HepG2 (cell line): ENCODE data around the gene KHNYN. TPM values are rescaled to one million over a fixed set of nuclear protein-coding genes. Genes with fewer than 3 reads are reported as not detected.

Experiments used
- CBX1 ChIP-seq: IDR thresholded peaks from one replicate; pipeline ENCODE4 v1.6.1; 2016; ENCODE audit warnings: antibody characterized with exemption, low read depth
- EP300 ChIP-seq, 3 experiments: sonication (generic) in 1 of 3; formaldehyde crosslinking in 1 of 3; IDR thresholded peaks; 2 replicates each; pipeline versions ENCODE4 v1.5.1 to v1.6.1; 2011 to 2020; ENCODE audit warnings: low read depth in 2 of 3, low read length in 2 of 3, borderline replicate concordance in 1 of 3, improper control_type of control experiment in 1 of 3, mild to moderate bottlenecking in 1 of 3, missing genetic modification reagents in 1 of 3, moderate library complexity in 1 of 3
- GABPB1 ChIP-seq: IDR thresholded peaks from 2 replicates; pipeline ENCODE4 v1.6.1; 2016; ENCODE audit warnings: mild to moderate bottlenecking, missing genetic modification reagents, moderate library complexity, missing compliant biosample characterization
- MAZ ChIP-seq, 2 experiments: sonication (generic) in 1 of 2; formaldehyde crosslinking in 1 of 2; IDR thresholded peaks; 2 replicates each; pipeline versions ENCODE4 v1.5.0 to v1.6.1; 2012 to 2020; ENCODE audit warnings: low read depth in 2 of 2, mild to moderate bottlenecking in 2 of 2, borderline replicate concordance in 1 of 2, improper control_type of control experiment in 1 of 2, low read length in 1 of 2, missing genetic modification reagents in 1 of 2, moderate library complexity in 1 of 2
- NRL ChIP-seq: sonication (generic); formaldehyde crosslinking; IDR thresholded peaks from 2 replicates; pipeline ENCODE4 v1.5.0; 2020; ENCODE audit warnings: missing genetic modification reagents, mild to moderate bottlenecking, moderate library complexity, borderline replicate concordance
- POGZ ChIP-seq: sonication (generic); formaldehyde crosslinking; IDR thresholded peaks from 2 replicates; pipeline ENCODE4 v1.4.0; 2020; ENCODE audit warnings: mild to moderate bottlenecking, missing genetic modification reagents
- ZBTB38 ChIP-seq: sonication (generic); formaldehyde crosslinking; IDR thresholded peaks from 2 replicates; pipeline ENCODE4 v1.5.1; 2020; ENCODE audit warnings: mild to moderate bottlenecking, missing genetic modification reagents
- ZNF501 ChIP-seq: sonication (generic); formaldehyde crosslinking; IDR thresholded peaks from 2 replicates; pipeline ENCODE4 v1.5.1; 2020; ENCODE audit warnings: mild to moderate bottlenecking, moderate library complexity, missing genetic modification reagents
- ZNF572 ChIP-seq: sonication (generic); formaldehyde crosslinking; IDR thresholded peaks from 2 replicates; pipeline ENCODE4 v1.5.1; 2020; ENCODE audit warnings: mild to moderate bottlenecking, missing genetic modification reagents
- ZNF644 ChIP-seq: IDR thresholded peaks from 2 replicates; pipeline ENCODE4 v1.6.1; 2016; ENCODE audit warnings: low read depth
- ZNF891 ChIP-seq: sonication (generic); formaldehyde crosslinking; IDR thresholded peaks from 2 replicates; pipeline ENCODE4 v1.5.0; 2020; ENCODE audit warnings: mild to moderate bottlenecking, missing genetic modification reagents
- polyA plus RNA-seq, 8 experiments: library from polyadenylated mRNA; depleted of rRNA in 3 of 8; stranded (reverse) in 7 of 8; unstranded in 1 of 8; fragments of >200 nt; fragmentation: Illumina TruSeq in 4 of 8; extraction: Trizol in 4 of 8; gene quantifications; 2 replicates each; pipeline versions ENCODE4 v1.2.1 to v1.2.3, GENCODE V29; 2011 to 2016; ENCODE audit warnings: low read depth in 4 of 8, missing spikeins in 1 of 8, mixed read lengths in 1 of 8; ENCODE audit not compliant: insufficient read depth in 1 of 8
- total RNA-seq, 5 experiments: library from RNA; depleted of rRNA; stranded (reverse); fragments of >200 nt; fragmentation: Illumina TruSeq; extraction: Trizol; gene quantifications; 2 replicates each; pipeline ENCODE4 v1.2.3, GENCODE V29; 2016; ENCODE audit warnings: low read depth in 1 of 5
- TF ChIP-seq, protein P1 (sequence below): sonication (generic); formaldehyde crosslinking; IDR thresholded peaks from 2 replicates; pipeline ENCODE4 v1.5.1; 2020; ENCODE audit warnings: mild to moderate bottlenecking, missing genetic modification reagents
- TF ChIP-seq, protein P2 (sequence below): sonication (generic); formaldehyde crosslinking; IDR thresholded peaks from 2 replicates; pipeline ENCODE4 v1.5.0; 2020; ENCODE audit warnings: missing genetic modification reagents
- TF ChIP-seq, protein P3 (sequence below): sonication (generic); formaldehyde crosslinking; IDR thresholded peaks from 2 replicates; pipeline ENCODE4 v1.4.0; 2020; ENCODE audit warnings: missing genetic modification reagents
- TF ChIP-seq, protein P4 (sequence below): sonication (generic); formaldehyde crosslinking; IDR thresholded peaks from 2 replicates; pipeline ENCODE4 v1.4.0; 2020; ENCODE audit warnings: missing genetic modification reagents
- TF ChIP-seq, protein P5 (sequence below): sonication (generic); formaldehyde crosslinking; IDR thresholded peaks from 2 replicates; pipeline ENCODE4 v1.4.0; 2020; ENCODE audit warnings: missing genetic modification reagents; ENCODE audit errors: not compliant biosample characterization

Gene KHNYN
- total and polyA plus RNA-seq, 2 of the 13 experiments (the other 11 are each of a cell fraction or from before 2014, with no cell fraction given): 52.8 to 75.7 TPM

DNA sequence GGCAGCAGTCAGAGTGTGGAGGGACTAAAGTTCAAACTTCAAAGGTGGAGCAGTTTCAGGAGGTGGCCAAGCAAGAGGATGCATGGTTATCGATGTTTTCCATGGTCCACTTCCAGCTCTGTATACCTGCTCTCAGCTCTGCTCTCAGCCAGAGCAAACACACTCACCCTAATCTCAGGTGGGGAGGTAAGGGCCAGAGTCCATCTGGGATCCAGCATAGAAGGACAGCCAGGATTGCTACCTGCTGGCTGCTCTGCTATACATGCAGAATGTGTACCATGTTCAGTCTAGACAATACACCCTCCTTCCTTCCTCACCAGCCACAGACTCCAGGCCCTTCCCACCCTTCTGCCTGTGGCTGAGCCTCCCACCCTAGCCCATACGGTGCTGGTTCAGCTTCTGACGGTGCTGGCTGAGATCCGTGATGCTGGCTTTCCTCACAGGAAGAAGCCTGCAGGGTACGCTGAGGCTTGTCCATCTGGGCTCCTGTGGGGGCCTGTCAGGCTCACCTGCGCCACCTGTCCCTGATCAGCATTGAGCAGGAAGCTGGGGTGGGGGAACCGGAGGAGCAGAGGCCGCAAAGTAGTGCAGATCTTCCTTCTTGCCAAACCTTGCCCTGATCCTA is 2.7 kb upstream of the KHNYN start (continued):
- TF ChIP-seq NRL (CRISPR knock-in tag) (no peak), ZNF572 (CRISPR knock-in tag) (no peak), MAZ (IDR thresholded peaks at IDR 0.05; ENCODE audit: borderline replicate concordance, low read depth, low read length) (0 out of 2 replicates have a peak, but pooled peaks have one; percentile 24), MAZ (CRISPR knock-in tag; IDR thresholded peaks at IDR 0.05; ENCODE audit: low read depth) (peak; percentile 71; the same call in 1 of the 2 replicates), POGZ (CRISPR knock-in tag) (peak; percentile 66; the same call in 1 of the 2 replicates), ZNF501 (no peak), GABPB1 (CRISPR knock-in tag) (peak; percentile 65), ZNF891 (CRISPR knock-in tag) (no peak), ZBTB38 (CRISPR knock-in tag) (peak; percentile 65; the same call in 1 of the 2 replicates), ZNF644 (peak; percentile 85), CBX1 (peak; percentile 29), EP300 (IDR thresholded peaks at IDR 0.05; ENCODE audit: low read depth in 2 of 2, low read length in 2 of 2) (peak in 1 of 2 experiments; percentile 54; a peak in 1 of 4 replicates), EP300 (CRISPR knock-in tag; IDR thresholded peaks at IDR 0.05; ENCODE audit: borderline replicate concordance) (peak; percentile 44; the same call in 1 of the 2 replicates)
- TF ChIP-seq, protein P1, sequence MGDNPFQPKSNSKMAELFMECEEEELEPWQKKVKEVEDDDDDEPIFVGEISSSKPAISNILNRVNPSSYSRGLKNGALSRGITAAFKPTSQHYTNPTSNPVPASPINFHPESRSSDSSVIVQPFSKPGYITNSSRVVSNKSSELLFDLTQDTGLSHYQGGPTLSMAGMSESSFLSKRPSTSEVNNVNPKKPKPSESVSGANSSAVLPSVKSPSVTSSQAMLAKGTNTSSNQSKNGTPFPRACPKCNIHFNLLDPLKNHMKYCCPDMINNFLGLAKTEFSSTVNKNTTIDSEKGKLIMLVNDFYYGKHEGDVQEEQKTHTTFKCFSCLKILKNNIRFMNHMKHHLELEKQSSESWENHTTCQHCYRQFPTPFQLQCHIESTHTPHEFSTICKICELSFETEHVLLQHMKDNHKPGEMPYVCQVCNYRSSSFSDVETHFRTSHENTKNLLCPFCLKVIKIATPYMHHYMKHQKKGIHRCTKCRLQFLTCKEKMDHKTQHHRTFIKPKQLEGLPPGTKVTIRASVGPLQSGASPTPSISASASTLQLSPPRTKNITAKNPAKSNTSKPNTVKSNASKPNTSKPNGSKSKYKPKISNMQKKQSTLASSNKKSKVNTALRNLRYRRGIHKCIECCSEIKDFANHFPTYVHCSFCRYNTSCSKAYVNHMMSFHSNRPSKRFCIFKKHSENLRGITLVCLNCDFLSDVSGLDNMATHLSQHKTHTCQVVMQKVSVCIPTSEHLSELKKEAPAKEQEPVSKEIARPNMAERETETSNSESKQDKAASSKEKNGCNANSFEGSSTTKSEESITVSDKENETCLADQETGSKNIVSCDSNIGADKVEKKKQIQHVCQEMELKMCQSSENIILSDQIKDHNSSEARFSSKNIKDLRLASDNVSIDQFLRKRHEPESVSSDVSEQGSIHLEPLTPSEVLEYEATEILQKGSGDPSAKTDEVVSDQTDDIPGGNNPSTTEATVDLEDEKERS (CRISPR knock-in tag): peak; percentile 57; the same call in 1 of the 2 replicates
- TF ChIP-seq, protein P2, sequence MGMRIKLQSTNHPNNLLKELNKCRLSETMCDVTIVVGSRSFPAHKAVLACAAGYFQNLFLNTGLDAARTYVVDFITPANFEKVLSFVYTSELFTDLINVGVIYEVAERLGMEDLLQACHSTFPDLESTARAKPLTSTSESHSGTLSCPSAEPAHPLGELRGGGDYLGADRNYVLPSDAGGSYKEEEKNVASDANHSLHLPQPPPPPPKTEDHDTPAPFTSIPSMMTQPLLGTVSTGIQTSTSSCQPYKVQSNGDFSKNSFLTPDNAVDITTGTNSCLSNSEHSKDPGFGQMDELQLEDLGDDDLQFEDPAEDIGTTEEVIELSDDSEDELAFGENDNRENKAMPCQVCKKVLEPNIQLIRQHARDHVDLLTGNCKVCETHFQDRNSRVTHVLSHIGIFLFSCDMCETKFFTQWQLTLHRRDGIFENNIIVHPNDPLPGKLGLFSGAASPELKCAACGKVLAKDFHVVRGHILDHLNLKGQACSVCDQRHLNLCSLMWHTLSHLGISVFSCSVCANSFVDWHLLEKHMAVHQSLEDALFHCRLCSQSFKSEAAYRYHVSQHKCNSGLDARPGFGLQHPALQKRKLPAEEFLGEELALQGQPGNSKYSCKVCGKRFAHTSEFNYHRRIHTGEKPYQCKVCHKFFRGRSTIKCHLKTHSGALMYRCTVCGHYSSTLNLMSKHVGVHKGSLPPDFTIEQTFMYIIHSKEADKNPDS (CRISPR knock-in tag): 0 out of 2 replicates have a peak, but pooled peaks have one; percentile 13
- TF ChIP-seq, protein P3, sequence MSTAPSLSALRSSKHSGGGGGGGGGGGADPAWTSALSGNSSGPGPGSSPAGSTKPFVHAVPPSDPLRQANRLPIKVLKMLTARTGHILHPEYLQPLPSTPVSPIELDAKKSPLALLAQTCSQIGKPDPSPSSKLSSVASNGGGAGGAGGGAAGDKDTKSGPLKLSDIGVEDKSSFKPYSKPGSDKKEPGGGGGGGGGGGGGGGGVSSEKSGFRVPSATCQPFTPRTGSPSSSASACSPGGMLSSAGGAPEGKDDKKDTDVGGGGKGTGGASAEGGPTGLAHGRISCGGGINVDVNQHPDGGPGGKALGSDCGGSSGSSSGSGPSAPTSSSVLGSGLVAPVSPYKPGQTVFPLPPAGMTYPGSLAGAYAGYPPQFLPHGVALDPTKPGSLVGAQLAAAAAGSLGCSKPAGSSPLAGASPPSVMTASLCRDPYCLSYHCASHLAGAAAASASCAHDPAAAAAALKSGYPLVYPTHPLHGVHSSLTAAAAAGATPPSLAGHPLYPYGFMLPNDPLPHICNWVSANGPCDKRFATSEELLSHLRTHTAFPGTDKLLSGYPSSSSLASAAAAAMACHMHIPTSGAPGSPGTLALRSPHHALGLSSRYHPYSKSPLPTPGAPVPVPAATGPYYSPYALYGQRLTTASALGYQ (CRISPR knock-in tag): no peak
- TF ChIP-seq, protein P4, sequence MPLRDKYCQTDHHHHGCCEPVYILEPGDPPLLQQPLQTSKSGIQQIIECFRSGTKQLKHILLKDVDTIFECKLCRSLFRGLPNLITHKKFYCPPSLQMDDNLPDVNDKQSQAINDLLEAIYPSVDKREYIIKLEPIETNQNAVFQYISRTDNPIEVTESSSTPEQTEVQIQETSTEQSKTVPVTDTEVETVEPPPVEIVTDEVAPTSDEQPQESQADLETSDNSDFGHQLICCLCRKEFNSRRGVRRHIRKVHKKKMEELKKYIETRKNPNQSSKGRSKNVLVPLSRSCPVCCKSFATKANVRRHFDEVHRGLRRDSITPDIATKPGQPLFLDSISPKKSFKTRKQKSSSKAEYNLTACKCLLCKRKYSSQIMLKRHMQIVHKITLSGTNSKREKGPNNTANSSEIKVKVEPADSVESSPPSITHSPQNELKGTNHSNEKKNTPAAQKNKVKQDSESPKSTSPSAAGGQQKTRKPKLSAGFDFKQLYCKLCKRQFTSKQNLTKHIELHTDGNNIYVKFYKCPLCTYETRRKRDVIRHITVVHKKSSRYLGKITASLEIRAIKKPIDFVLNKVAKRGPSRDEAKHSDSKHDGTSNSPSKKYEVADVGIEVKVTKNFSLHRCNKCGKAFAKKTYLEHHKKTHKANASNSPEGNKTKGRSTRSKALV (CRISPR knock-in tag): no peak
- TF ChIP-seq, protein P5, sequence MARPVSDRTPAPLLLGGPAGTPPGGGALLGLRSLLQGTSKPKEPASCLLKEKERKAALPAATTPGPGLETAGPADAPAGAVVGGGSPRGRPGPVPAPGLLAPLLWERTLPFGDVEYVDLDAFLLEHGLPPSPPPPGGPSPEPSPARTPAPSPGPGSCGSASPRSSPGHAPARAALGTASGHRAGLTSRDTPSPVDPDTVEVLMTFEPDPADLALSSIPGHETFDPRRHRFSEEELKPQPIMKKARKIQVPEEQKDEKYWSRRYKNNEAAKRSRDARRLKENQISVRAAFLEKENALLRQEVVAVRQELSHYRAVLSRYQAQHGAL (CRISPR knock-in tag): no peak
